Measurements from ENCODE around the gene XPO4. TPM values are rescaled to one million over a fixed set of nuclear protein-coding genes. Genes with fewer than 3 reads are reported as not detected.

The XPO4 gene
- total RNA-seq, 1 experiment from 2014 or later, result 34.9 TPM

DNA sequence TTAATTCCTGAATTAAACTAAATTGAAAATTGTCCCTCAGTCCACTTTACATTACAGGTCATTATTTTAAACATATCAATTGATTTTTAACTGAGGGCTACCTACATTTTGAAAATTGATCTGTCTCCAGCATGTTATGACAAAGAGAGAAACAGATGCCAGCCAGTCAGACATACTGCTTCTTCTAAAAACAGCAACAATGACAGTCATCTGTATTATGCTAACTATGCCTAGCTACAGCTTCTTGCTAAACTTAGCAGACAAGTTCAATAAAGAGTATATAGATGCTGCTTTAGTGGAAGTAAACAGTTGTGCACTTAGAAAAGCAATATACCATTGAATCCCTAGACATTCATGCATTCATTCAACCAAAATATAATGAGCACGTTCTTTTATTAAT is 80.1 kb downstream of the XPO4 start:
- DNase-seq (ENCODE audit: low spot score) (no peak), ATAC-seq (no peak)
- TF ChIP-seq NFATC4 (CRISPR knock-in tag; IDR thresholded peaks at IDR 0.05), result no peak
- no peak for TF ChIP-seq SOX15 (CRISPR knock-in tag; IDR thresholded peaks at IDR 0.05)
- TF ChIP-seq, protein P1, sequence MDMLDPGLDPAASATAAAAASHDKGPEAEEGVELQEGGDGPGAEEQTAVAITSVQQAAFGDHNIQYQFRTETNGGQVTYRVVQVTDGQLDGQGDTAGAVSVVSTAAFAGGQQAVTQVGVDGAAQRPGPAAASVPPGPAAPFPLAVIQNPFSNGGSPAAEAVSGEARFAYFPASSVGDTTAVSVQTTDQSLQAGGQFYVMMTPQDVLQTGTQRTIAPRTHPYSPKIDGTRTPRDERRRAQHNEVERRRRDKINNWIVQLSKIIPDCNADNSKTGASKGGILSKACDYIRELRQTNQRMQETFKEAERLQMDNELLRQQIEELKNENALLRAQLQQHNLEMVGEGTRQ (CRISPR knock-in tag; IDR thresholded peaks at IDR 0.05), result no peak
- no peak for TF ChIP-seq ZNF263 (CRISPR knock-in tag; IDR thresholded peaks at IDR 0.05; ENCODE audit: low read depth)
- no peak for TF ChIP-seq FOXP1 (CRISPR knock-in tag; IDR thresholded peaks at IDR 0.05; ENCODE audit: borderline replicate concordance)
- TF ChIP-seq, protein P2, sequence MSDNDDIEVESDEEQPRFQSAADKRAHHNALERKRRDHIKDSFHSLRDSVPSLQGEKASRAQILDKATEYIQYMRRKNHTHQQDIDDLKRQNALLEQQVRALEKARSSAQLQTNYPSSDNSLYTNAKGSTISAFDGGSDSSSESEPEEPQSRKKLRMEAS (CRISPR knock-in tag; IDR thresholded peaks at IDR 0.05), result no peak
- TF ChIP-seq, protein P3, sequence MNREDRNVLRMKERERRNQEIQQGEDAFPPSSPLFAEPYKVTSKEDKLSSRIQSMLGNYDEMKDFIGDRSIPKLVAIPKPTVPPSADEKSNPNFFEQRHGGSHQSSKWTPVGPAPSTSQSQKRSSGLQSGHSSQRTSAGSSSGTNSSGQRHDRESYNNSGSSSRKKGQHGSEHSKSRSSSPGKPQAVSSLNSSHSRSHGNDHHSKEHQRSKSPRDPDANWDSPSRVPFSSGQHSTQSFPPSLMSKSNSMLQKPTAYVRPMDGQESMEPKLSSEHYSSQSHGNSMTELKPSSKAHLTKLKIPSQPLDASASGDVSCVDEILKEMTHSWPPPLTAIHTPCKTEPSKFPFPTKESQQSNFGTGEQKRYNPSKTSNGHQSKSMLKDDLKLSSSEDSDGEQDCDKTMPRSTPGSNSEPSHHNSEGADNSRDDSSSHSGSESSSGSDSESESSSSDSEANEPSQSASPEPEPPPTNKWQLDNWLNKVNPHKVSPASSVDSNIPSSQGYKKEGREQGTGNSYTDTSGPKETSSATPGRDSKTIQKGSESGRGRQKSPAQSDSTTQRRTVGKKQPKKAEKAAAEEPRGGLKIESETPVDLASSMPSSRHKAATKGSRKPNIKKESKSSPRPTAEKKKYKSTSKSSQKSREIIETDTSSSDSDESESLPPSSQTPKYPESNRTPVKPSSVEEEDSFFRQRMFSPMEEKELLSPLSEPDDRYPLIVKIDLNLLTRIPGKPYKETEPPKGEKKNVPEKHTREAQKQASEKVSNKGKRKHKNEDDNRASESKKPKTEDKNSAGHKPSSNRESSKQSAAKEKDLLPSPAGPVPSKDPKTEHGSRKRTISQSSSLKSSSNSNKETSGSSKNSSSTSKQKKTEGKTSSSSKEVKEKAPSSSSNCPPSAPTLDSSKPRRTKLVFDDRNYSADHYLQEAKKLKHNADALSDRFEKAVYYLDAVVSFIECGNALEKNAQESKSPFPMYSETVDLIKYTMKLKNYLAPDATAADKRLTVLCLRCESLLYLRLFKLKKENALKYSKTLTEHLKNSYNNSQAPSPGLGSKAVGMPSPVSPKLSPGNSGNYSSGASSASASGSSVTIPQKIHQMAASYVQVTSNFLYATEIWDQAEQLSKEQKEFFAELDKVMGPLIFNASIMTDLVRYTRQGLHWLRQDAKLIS (CRISPR knock-in tag; IDR thresholded peaks at IDR 0.05; ENCODE audit: borderline replicate concordance), result no peak
- CTCF ChIA-PET, result interaction anchor here (0.9 kb wide), 1 partner anchor 114 kb away, joined by 3 read pairs; no protein-coding TSS in a partner anchor
- POLR2A ChIA-PET, result no interaction called here
- Mint-ChIP-seq H3K27me3 (ENCODE audit: low read depth) (no peaks in the 10 kb centered on the region), H3K4me3 (no peak overlapping the region), H3K9me3 (no peaks in the 10 kb centered on the region), H3K27ac (no peak overlapping the region), H3K4me1 (peaks cover 14% of the 10 kb centered on the region), H3K36me3 (peaks cover 18% of the 10 kb centered on the region; the same call in 1 of the 2 replicates)

DNA sequence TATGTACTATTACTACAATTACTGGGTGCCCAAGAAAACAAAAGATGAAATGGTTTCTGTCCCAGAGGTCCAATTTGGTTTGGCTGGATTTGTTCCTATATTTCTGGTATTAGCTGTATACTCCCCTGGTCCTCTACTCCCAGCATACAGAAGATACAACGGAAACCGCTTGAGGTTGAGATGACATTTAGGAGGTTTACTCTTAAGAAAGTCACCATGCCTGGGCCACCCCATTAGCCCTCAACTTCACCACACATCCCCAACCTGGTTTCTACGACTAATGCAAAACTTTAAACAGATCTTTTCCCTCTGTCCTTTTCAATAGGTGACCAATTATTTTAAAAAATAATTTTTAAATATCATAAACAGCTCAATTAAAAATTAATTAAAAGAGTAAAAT is 82.8 kb downstream of the XPO4 start:
- DNase-seq (ENCODE audit: low spot score), result no peak
- no peak for ATAC-seq
- peaks cover 18% of the 10 kb centered on the region; the same call in 1 of the 2 replicates for H3K36me3 Mint-ChIP-seq
- no peak overlapping the region for H3K4me3 Mint-ChIP-seq
- peaks cover 3% of the 10 kb centered on the region for H3K4me1 Mint-ChIP-seq
- H3K9me3 Mint-ChIP-seq, result no peaks in the 10 kb centered on the region
- TF ChIP-seq, protein P4, sequence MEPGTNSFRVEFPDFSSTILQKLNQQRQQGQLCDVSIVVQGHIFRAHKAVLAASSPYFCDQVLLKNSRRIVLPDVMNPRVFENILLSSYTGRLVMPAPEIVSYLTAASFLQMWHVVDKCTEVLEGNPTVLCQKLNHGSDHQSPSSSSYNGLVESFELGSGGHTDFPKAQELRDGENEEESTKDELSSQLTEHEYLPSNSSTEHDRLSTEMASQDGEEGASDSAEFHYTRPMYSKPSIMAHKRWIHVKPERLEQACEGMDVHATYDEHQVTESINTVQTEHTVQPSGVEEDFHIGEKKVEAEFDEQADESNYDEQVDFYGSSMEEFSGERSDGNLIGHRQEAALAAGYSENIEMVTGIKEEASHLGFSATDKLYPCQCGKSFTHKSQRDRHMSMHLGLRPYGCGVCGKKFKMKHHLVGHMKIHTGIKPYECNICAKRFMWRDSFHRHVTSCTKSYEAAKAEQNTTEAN (CRISPR knock-in tag; IDR thresholded peaks at IDR 0.05), result no peak
- TF ChIP-seq HMGA2 (CRISPR knock-in tag; IDR thresholded peaks at IDR 0.05), result 0 out of 2 replicates have a peak, but pooled peaks have one; percentile 36
- H3K27ac Mint-ChIP-seq, result no peak overlapping the region
- CTCF ChIA-PET, result no interaction called here
- POLR2A ChIA-PET, result no interaction called here
- no peaks in the 10 kb centered on the region for H3K27me3 Mint-ChIP-seq (ENCODE audit: low read depth)

DNA sequence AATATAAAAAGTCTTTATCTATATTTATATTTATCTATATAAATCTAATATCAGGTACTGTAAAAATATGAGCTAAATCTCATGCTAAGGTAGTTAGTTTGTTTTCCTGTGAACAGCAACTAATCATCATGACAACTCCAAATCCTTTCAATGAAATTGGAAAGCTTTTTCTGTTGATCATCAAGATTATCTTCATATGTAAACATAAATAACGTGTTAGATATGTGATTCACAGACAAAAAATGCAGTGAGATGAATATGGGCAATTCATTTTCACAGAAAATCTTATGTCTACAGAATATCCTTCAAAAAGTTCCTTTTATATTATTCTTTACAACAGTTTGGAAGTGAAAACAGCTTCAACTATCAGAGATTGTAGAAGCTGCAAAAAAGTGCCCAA is 87.1 kb downstream of the XPO4 start:
- ChIA-PET CTCF (interaction anchor here (3.4 kb wide), 1 partner anchor 13 kb away, joined by 20 read pairs; no protein-coding TSS in a partner anchor), POLR2A (no interaction called here)
- DNase-seq (ENCODE audit: low spot score) (no peak), ATAC-seq (no peak)
- H3K36me3 Mint-ChIP-seq, result peaks cover 11% of the 10 kb centered on the region; the same call in 1 of the 2 replicates
- no peaks in the 10 kb centered on the region for H3K9me3 Mint-ChIP-seq
- H3K27ac Mint-ChIP-seq, result no peak overlapping the region
- no peak overlapping the region for H3K4me3 Mint-ChIP-seq
- H3K4me1 Mint-ChIP-seq, result no peaks in the 10 kb centered on the region
- H3K27me3 Mint-ChIP-seq (ENCODE audit: low read depth), result no peaks in the 10 kb centered on the region
- TF ChIP-seq, protein P2 (CRISPR knock-in tag; IDR thresholded peaks at IDR 0.05), result no peak
- TF ChIP-seq, protein P5, sequence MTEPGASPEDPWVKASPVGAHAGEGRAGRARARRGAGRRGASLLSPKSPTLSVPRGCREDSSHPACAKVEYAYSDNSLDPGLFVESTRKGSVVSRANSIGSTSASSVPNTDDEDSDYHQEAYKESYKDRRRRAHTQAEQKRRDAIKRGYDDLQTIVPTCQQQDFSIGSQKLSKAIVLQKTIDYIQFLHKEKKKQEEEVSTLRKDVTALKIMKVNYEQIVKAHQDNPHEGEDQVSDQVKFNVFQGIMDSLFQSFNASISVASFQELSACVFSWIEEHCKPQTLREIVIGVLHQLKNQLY (CRISPR knock-in tag; IDR thresholded peaks at IDR 0.05), result no peak
- TF ChIP-seq, protein P6, sequence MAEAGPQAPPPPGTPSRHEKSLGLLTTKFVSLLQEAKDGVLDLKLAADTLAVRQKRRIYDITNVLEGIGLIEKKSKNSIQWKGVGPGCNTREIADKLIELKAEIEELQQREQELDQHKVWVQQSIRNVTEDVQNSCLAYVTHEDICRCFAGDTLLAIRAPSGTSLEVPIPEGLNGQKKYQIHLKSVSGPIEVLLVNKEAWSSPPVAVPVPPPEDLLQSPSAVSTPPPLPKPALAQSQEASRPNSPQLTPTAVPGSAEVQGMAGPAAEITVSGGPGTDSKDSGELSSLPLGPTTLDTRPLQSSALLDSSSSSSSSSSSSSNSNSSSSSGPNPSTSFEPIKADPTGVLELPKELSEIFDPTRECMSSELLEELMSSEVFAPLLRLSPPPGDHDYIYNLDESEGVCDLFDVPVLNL (CRISPR knock-in tag; IDR thresholded peaks at IDR 0.05; ENCODE audit: borderline replicate concordance, low read depth), result no peak
- TF ChIP-seq NFYB (CRISPR knock-in tag; conservative IDR thresholded peaks at IDR 0.05; ENCODE audit: low read depth) (no peak), GTF2I (CRISPR knock-in tag; conservative IDR thresholded peaks at IDR 0.05) (no peak), TEAD1 (CRISPR knock-in tag; IDR thresholded peaks at IDR 0.05) (no peak), KAT7 (CRISPR knock-in tag; IDR thresholded peaks at IDR 0.05; ENCODE audit: borderline replicate concordance) (no peak), TCF7 (CRISPR knock-in tag; IDR thresholded peaks at IDR 0.05; ENCODE audit: low read depth) (no peak), HMGA2 (CRISPR knock-in tag; IDR thresholded peaks at IDR 0.05) (no peak), ZNF121 (CRISPR knock-in tag; IDR thresholded peaks at IDR 0.05) (no peak), NFE2L1 (CRISPR knock-in tag; IDR thresholded peaks at IDR 0.05) (no peak), RELA (CRISPR knock-in tag; IDR thresholded peaks at IDR 0.05; ENCODE audit: borderline replicate concordance) (no peak), FOXJ3 (CRISPR knock-in tag; IDR thresholded peaks at IDR 0.05; ENCODE audit: borderline replicate concordance) (no peak)
- TF ChIP-seq, protein P7, sequence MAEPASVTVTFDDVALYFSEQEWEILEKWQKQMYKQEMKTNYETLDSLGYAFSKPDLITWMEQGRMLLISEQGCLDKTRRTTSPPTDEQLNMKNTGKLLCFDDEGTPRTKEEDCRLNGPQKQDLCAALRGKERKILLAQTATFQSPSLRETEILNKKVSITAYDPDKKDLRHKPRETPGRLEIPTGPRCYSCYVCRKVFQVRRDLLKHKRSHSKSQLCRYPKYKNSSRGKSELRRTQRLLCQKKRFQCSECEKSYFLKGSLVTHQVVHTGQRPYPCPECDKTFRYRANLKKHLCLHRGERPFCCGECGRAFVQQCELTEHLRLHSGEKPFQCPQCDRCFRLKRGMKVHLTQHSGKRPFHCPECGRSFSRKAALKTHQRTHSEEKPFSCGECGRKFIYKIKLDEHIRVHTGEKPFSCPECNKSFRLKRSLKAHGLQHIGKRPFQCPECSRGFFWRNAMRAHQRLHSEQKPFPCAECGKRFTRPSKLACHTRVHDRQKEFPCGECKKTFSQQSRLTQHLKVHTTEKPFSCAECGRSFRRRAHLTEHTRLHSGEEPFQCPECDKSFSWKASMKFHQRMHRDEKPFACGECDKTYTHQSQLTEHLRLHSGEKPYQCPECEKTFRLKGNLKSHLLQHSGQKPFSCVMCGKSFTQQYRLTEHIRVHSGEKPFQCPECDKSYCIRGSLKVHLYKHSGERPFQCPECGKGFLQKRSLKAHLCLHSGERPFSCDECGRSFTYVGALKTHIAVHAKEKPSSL (CRISPR knock-in tag; conservative IDR thresholded peaks at IDR 0.05), result no peak

All from WTC11 (cell line).